Fibroblast of skin of scalp (primary cell): ENCODE data around the gene ITM2C.

ENCODE experiments used
- DNase-seq: peaks from one replicate; pipeline ENCODE4 v3.0.0-alpha.2; 2013

The ITM2C gene

GRCh38 chr2:230908595-230909191 lies 44.0 kb downstream of the ITM2C start:
- DNase-seq = peak; percentile 65

- DNase-seq = no peak
Observed at GRCh38 chr2:230909841-230910545, 45.3 kb downstream of the ITM2C start.

GRCh38 chr2:230910546-230911177 lies 45.9 kb downstream of the ITM2C start:
- DNase-seq = no peak

GRCh38 chr2:230912046-230912445 lies 47.3 kb downstream of the ITM2C start:
- no peak for DNase-seq

GRCh38 chr2:230912724-230913123 lies 48.0 kb downstream of the ITM2C start:
- no peak for DNase-seq

GRCh38 chr2:230913406-230914143 lies 48.8 kb downstream of the ITM2C start:
- no peak for DNase-seq

- DNase-seq = no peak
Observed at GRCh38 chr2:230914886-230915285, 50.1 kb downstream of the ITM2C start.

GRCh38 chr2:230915319-230915718 lies 50.6 kb downstream of the ITM2C start:
- no peak for DNase-seq

GRCh38 chr2:230916218-230916617 lies 51.5 kb downstream of the ITM2C start:
- DNase-seq = no peak

GRCh38 chr2:230919240-230919639 lies 54.5 kb downstream of the ITM2C start:
- DNase-seq = no peak

GRCh38 chr2:230919681-230920080 lies 54.9 kb downstream of the ITM2C start:
- DNase-seq = no peak

GRCh38 chr2:230920167-230920566 lies 55.4 kb downstream of the ITM2C start:
- no peak for DNase-seq

GRCh38 chr2:230921806-230922595 lies 57.3 kb downstream of the ITM2C start:
- DNase-seq = no peak

GRCh38 chr2:230922951-230923717 lies 58.4 kb downstream of the ITM2C start:
- DNase-seq = no peak

- DNase-seq = no peak
Observed at GRCh38 chr2:230924092-230924469, 59.3 kb downstream of the ITM2C start.

GRCh38 chr2:230924470-230925341 lies 60.0 kb downstream of the ITM2C start, which contains the start of gene GPR55:
Gene GPR55, minus strand, starts transcription at chr2:230925242. Its CDS starts 14,280 bp downstream, at chr2:230910962.
- no peak for DNase-seq

GRCh38 chr2:230925443-230925878 lies 60.7 kb downstream of the ITM2C start:
- no peak for DNase-seq

- no peak for DNase-seq
Observed at GRCh38 chr2:230925879-230926765, 61.4 kb downstream of the ITM2C start.

- no peak for DNase-seq
Observed at GRCh38 chr2:230927711-230928341, 63.1 kb downstream of the ITM2C start.
